NK-92 (cell line): ENCODE data around the gene ENDOV.

Experiments
- DNase-seq: peaks from one replicate; lab custom pipeline; 2025; ENCODE audit not compliant: unreplicated experiment; lab: John Stamatoyannopoulos, UW

The ENDOV gene

GRCh38 chr17:80481284-80482057, 66.5 kb downstream of the ENDOV start:
- DNase-seq, result no peak

DNA sequence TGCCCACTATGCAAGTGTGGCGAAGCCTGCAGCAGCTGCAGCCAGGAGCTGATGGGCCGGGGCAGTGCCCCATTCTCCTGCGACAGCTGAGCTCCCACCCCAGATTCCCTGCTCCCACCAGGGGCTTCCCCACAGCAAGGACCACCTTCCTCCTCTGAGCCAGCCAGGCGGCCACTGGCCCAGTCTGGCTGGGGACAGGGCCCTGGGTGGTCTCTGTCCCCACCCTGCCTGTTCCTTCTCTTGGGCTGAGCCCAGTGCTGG, 67.0 kb downstream of the ENDOV start:
- DNase-seq, result no peak

- DNase-seq, result no peak
Observed at GRCh38 chr17:80482555-80483308, 67.8 kb downstream of the ENDOV start.

GRCh38 chr17:80485846-80486245, 70.9 kb downstream of the ENDOV start:
- DNase-seq, result no peak

- no peak for DNase-seq
Observed at GRCh38 chr17:80486692-80487091, 71.7 kb downstream of the ENDOV start.

- no peak for DNase-seq
Observed at GRCh38 chr17:80487511-80487910, 72.5 kb downstream of the ENDOV start.
